H1 (cell line): ENCODE measurements around the gene SLC8B1. TPM values are rescaled to one million over a fixed set of nuclear protein-coding genes. Genes with fewer than 3 reads are reported as not detected.

ENCODE experiments used
- BCL11A ChIP-seq, 2 experiments: IDR thresholded peaks; one replicate each; pipeline ENCODE4 v1.6.1; 2011; ENCODE audit warnings: low read depth in 2 of 2, low read length in 2 of 2, mild to moderate bottlenecking in 2 of 2
- EP300 ChIP-seq, 2 experiments: IDR thresholded peaks; 1 replicate in 1 of 2; 2 replicates in 1 of 2; pipeline ENCODE4 v1.6.1; 2011 to 2012; ENCODE audit warnings: low read depth in 2 of 2, low read length in 2 of 2, mild to moderate bottlenecking in 2 of 2, borderline replicate concordance in 1 of 2, inconsistent platforms in 1 of 2, moderate library complexity in 1 of 2
- NRF1 ChIP-seq: IDR thresholded peaks from 2 replicates; pipeline ENCODE4 v1.6.1; 2011; ENCODE audit warnings: mild to moderate bottlenecking, low read depth, low read length, improper control_type of control experiment
- RAD21 ChIP-seq, 2 experiments: IDR thresholded peaks in 1 of 2; conservative IDR thresholded peaks in 1 of 2; 2 replicates each; pipeline ENCODE4 v1.6.1; 2011; ENCODE audit warnings: low read depth in 2 of 2, low read length in 2 of 2, improper control_type of control experiment in 1 of 2, inconsistent platforms in 1 of 2, mild to moderate bottlenecking in 1 of 2, moderate library complexity in 1 of 2
- TAF1 ChIP-seq: IDR thresholded peaks from 2 replicates; pipeline ENCODE4 v1.6.1; 2011; ENCODE audit warnings: mild to moderate bottlenecking, low read depth, low read length
- YY1 ChIP-seq: IDR thresholded peaks from 2 replicates; pipeline ENCODE4 v1.6.1; 2011; ENCODE audit warnings: low read depth, mild to moderate bottlenecking, low read length
- polyA plus RNA-seq, 7 experiments: library from polyadenylated mRNA; depleted of rRNA in 3 of 7; stranded (reverse) in 5 of 7; unstranded in 2 of 7; fragments of >200 nt in 5 of 7; fragments of 200-250 nt in 2 of 7; gene quantifications; 1 replicate in 5 of 7; 2 replicates in 1 of 7; 4 replicates in 1 of 7; pipeline versions ENCODE4 v1.2.1 to v1.2.3, GENCODE V29; 2011 to 2013; ENCODE audit warnings: missing spikeins in 2 of 7, mixed read lengths in 2 of 7
- total RNA-seq: library from RNA; stranded (reverse); fragmentation: NEBNext Ultra II Directional; extraction: Animal tissue kit (Norgen Biotek cat#: 25700); gene quantifications from 2 replicates; pipeline ENCODE4 v1.2.1, GENCODE V29; 2021
- TF ChIP-seq, protein P1 (sequence below), 3 experiments: IDR thresholded peaks; 1 replicate in 2 of 3; 2 replicates in 1 of 3; pipeline versions ENCODE4 v1.5.1 to v1.6.1; 2011; ENCODE audit warnings: low read length in 3 of 3, mild to moderate bottlenecking in 3 of 3, inconsistent platforms in 2 of 3, low read depth in 1 of 3, moderate library complexity in 1 of 3; ENCODE audit not compliant: insufficient read depth in 1 of 3; ENCODE audit errors: control extremely low read depth in 1 of 3
- TF ChIP-seq, protein P2 (sequence below): IDR thresholded peaks from 2 replicates; pipeline ENCODE4 v1.6.1; 2011; ENCODE audit warnings: low read depth, mild to moderate bottlenecking, low read length; ENCODE audit not compliant: insufficient read depth
- TF ChIP-seq, protein P3 (sequence below): IDR thresholded peaks from 2 replicates; pipeline ENCODE4 v1.6.1; 2011; ENCODE audit warnings: low read length, improper control_type of control experiment

SLC8B1 gene
- total and polyA plus RNA-seq, 2 of the 8 experiments (the other 6 are each of a cell fraction or from before 2014, with no cell fraction given) = 11.2 to 19.1 TPM

DNA sequence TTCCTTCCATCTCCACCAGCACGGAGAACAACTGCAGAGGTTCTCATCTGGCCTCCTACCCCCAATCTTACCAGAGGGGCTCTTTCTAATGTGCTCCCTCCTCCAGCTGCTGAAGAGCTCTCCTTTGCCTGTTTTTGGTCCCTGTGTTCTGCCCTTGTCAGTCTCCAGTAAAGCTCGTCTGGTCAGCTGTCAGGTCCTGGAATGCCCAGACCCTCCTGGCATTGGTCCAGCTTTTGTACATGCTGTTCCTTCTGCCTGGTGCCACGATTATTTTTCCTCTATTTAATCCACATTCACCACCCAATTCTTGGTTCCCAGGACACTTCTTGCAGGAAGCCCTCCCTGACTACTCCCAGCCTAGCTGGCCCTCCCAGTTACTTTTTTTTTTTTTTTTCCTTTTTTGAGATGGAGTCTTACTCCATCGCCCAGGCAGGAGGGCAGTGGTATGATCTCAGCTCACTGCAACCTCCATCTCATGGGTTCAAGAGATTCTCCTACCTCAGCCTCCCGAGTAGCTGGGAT, 6.5 kb downstream of the SLC8B1 start (continued):
- TF ChIP-seq, protein P1, sequence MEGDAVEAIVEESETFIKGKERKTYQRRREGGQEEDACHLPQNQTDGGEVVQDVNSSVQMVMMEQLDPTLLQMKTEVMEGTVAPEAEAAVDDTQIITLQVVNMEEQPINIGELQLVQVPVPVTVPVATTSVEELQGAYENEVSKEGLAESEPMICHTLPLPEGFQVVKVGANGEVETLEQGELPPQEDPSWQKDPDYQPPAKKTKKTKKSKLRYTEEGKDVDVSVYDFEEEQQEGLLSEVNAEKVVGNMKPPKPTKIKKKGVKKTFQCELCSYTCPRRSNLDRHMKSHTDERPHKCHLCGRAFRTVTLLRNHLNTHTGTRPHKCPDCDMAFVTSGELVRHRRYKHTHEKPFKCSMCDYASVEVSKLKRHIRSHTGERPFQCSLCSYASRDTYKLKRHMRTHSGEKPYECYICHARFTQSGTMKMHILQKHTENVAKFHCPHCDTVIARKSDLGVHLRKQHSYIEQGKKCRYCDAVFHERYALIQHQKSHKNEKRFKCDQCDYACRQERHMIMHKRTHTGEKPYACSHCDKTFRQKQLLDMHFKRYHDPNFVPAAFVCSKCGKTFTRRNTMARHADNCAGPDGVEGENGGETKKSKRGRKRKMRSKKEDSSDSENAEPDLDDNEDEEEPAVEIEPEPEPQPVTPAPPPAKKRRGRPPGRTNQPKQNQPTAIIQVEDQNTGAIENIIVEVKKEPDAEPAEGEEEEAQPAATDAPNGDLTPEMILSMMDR (IDR thresholded peaks at IDR 0.05; ENCODE audit: control extremely low read depth in 1 of 3, insufficient read depth in 1 of 3, low read depth in 1 of 3, low read length in 3 of 3) = no peak
- no peak for TF ChIP-seq TAF1
- no peak for TF ChIP-seq BCL11A (IDR thresholded peaks at IDR 0.05; ENCODE audit: low read depth in 2 of 2, low read length in 2 of 2)
- no peak for TF ChIP-seq NRF1
- TF ChIP-seq EP300 (IDR thresholded peaks at IDR 0.05; ENCODE audit: borderline replicate concordance in 1 of 2, low read depth in 2 of 2, low read length in 2 of 2) = no peak
- TF ChIP-seq, protein P2, sequence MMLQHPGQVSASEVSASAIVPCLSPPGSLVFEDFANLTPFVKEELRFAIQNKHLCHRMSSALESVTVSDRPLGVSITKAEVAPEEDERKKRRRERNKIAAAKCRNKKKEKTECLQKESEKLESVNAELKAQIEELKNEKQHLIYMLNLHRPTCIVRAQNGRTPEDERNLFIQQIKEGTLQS = no peak
- TF ChIP-seq, protein P3, sequence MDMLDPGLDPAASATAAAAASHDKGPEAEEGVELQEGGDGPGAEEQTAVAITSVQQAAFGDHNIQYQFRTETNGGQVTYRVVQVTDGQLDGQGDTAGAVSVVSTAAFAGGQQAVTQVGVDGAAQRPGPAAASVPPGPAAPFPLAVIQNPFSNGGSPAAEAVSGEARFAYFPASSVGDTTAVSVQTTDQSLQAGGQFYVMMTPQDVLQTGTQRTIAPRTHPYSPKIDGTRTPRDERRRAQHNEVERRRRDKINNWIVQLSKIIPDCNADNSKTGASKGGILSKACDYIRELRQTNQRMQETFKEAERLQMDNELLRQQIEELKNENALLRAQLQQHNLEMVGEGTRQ = no peak
- TF ChIP-seq RAD21 (IDR thresholded peaks at IDR 0.05 in 1 of 2, conservative IDR thresholded peaks at IDR 0.05 in 1 of 2; ENCODE audit: low read depth in 2 of 2, low read length in 2 of 2) = no peak
- TF ChIP-seq YY1 = no peak
